ENCODE data around the gene CACNA1C.

CACNA1C gene

GRCh38 chr12:2588345-2588744 is 535.6 kb downstream of the CACNA1C start:
- no peak for TF ChIP-seq CTCF (IDR thresholded peaks at IDR 0.05; ENCODE audit: low read depth, low read length)
- no peak for DNase-seq (ENCODE audit: low read depth in 2 of 2)
- no peak overlapping the region for H3K4me3 ChIP-seq (replicated peaks in 1 of 2; ENCODE audit: low read depth in 2 of 2, low read length in 2 of 2)

DNA sequence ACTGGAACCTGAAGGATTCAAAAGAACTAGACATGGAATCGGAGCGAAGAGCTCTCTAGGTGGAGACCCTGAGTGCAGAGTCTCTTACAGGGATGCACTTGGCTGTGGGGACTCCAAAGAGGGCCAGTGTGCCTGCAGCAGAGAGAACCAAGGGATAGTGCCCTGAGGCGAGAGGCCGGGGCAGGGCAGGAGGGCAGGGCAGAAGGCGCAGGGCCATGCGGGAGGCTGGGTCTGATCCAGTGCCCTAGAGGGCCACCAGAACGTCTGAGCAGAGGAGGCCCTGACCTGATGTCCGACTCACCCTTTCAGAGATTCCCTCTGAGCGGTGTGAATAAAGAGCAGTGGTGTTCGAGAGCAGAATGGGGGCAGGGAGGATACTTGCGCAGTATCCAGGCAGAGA is 536.6 kb downstream of the CACNA1C start:
- TF ChIP-seq CTCF (IDR thresholded peaks at IDR 0.05; ENCODE audit: low read depth, low read length): no peak
- H3K4me3 ChIP-seq (replicated peaks in 1 of 2; ENCODE audit: low read depth in 2 of 2, low read length in 2 of 2): no peak overlapping the region
- no peak for DNase-seq (ENCODE audit: low read depth in 2 of 2)

- no peak overlapping the region for H3K4me3 ChIP-seq (replicated peaks in 1 of 2; ENCODE audit: low read depth in 2 of 2, low read length in 2 of 2)
- DNase-seq (ENCODE audit: low read depth in 2 of 2): no peak
- TF ChIP-seq CTCF (IDR thresholded peaks at IDR 0.05; ENCODE audit: low read depth, low read length): no peak
These were observed 540.3 kb downstream of the CACNA1C start for GRCh38 chr12:2593045-2593444.

DNA sequence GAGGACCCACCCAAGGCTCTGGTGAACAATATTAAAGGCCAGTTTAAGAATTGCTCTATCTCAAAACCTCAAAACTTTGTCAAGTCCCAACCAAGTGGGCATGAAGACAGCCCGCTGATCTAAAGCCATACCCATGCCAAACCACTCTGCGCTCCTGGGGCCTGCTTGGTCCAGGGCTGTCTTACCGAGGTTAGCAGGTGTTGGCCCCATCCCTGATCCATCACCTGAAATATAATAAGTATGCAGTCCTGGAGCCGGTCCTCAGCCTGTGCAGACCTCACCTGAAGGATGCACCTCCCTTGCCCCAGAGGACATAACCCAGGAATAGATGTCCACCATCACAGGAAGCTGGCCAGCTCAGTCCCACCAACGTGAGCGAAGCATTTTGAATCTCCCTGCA is 543.7 kb downstream of the CACNA1C start:
- no peak for TF ChIP-seq CTCF (IDR thresholded peaks at IDR 0.05; ENCODE audit: low read depth, low read length)
- DNase-seq (ENCODE audit: low read depth in 2 of 2): no peak
- H3K4me3 ChIP-seq (replicated peaks in 1 of 2; ENCODE audit: low read depth in 2 of 2, low read length in 2 of 2): no peak overlapping the region

DNA sequence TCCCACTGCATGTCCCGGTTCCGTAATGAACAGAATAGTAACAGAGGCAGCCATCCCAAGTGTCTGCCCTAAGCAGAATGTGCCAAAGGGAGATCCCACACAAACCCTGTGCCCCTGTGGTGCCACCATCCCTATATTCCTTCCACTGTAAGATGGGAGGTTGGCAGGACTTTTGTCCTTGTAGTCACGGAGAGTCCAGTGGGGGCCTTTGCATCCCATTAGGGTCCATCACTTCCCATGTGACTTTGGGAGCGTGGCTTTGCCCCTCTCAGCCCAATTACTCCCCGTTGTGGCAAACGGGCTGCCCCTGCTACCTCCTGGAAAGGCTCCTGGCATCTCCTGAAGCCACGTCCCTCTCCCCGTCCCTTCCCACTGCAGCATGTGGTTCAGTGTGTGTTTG is 552.5 kb downstream of the CACNA1C start:
- H3K4me3 ChIP-seq (replicated peaks in 1 of 2; ENCODE audit: low read depth in 2 of 2, low read length in 2 of 2): no peak overlapping the region
- TF ChIP-seq CTCF (IDR thresholded peaks at IDR 0.05; ENCODE audit: low read depth, low read length): no peak
- DNase-seq (ENCODE audit: low read depth in 2 of 2): no peak

DNA sequence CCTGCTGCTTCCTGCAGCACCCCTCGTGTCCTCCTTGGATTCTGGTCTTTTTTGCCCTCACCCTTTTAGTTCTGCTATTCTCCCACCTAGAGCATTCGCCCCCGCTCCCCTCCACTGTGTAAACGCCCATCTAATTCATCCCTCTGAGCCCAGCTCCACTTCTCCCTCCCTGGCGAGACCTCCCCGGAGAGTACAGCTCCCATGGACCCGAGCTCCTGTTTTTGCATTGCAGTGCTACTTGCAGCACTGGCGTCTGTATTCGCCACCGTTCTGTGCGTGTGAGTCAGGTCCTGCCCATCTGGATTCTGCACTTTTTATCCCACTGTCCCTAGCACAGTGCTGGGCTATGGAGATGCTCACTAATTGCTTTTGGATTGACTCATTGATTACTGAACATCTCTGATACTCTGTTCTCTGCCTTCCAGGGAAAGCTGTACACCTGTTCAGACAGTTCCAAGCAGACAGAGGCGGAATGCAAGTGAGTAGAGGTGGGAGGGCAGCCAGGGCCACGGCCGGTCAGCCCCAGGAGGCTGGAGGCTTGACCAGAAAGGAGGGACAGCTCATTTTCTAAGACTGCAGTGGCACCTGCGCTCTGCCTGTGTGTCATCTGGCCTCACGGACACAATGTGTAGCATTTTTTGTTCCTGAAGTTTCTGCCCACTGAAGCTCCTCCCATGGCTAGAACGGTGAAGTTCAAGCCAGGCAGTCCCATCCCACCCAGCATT is 553.6 kb downstream of the CACNA1C start:
- no peak for TF ChIP-seq CTCF (IDR thresholded peaks at IDR 0.05; ENCODE audit: low read depth, low read length)
- DNase-seq (ENCODE audit: low read depth in 2 of 2): no peak
- H3K4me3 ChIP-seq (replicated peaks in 1 of 2; ENCODE audit: low read depth in 2 of 2, low read length in 2 of 2): no peak overlapping the region
